ENCODE data around the gene E2F3. TPM values are rescaled to one million over a fixed set of nuclear protein-coding genes. Genes with fewer than 3 reads are reported as not detected.

The E2F3 gene
- total and polyA plus RNA-seq, 3 experiments from 2014 or later = 13.1 to 32.3 (median 31.5) TPM

GRCh38 chr6:20437639-20438038 is 36.0 kb downstream of the E2F3 start:
- DNase-seq = no peak

DNA sequence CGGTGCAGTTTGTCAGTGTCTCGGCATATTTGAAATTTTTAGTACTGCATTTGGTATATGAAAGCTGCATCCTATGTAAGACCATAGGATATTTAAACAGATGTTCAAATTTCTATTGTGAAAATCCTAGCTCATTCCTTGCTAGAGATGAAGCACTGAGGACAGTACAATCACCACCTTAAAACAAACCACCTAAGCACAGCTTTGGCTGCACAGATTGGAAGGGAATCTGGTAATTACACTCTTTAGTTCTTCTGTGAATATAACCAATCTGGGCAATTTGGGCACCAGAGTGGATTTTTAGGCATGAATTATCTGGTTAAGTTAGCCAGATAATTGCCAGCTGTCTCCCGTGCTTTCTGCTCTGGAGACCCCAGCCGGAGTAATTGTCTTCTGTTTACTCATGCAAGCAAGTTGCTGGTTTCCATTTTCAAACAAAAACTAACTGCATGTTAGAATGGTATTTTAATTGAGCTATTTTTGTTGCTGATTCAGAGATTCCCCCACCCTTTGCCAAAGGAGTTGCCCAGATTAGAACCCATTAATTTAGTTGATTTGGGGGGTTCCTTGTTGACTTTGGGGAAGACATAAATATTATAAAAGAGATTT is 36.9 kb downstream of the E2F3 start:
- Mint-ChIP-seq H3K9me3 (peaks cover 0 to 5% (median 0%) of the 10 kb centered on the region in 5 donors), H3K4me1 (peaks cover 37 to 72% (median 48%) of the 10 kb centered on the region in 3 donors), H3K27ac (no peak overlapping the region), H3K4me3 (no peak overlapping the region), H3K27me3 (no peaks in the 10 kb centered on the region), H3K36me3 (peaks cover 23 to 55% (median 26%) of the 10 kb centered on the region in 3 donors)
- no peaks in the 10 kb centered on the region for H3K9me3 ChIP-seq (ENCODE audit: low read length)
- H3K4me1 ChIP-seq (ENCODE audit: insufficient read depth, low read length) = no peaks in the 10 kb centered on the region
- no peaks in the 10 kb centered on the region for H3K36me3 ChIP-seq (ENCODE audit: insufficient read depth, low read length)
- ChIA-PET CTCF (no interaction called here), POLR2A (no interaction called here)
- H3K27me3 ChIP-seq (ENCODE audit: insufficient read depth, low read length, poor library complexity, severe bottlenecking) = no peaks in the 10 kb centered on the region
- DNase-seq = no peak
- no peak overlapping the region for H3K27ac ChIP-seq (ENCODE audit: low read depth, low read length)
- no peak overlapping the region for H3K4me3 ChIP-seq (ENCODE audit: low read length)

More at GRCh38 chr6:20437639-20438038, 36.0 kb downstream of the E2F3 start:
- Mint-ChIP-seq H3K27me3 (no peaks in the 10 kb centered on the region), H3K27ac (peak overlapping the region in 2 of 8 donors; percentile 65 to 79), H3K36me3 (peaks cover 23 to 58% (median 30%) of the 10 kb centered on the region in 3 donors), H3K4me3 (no peak overlapping the region), H3K4me1 (peaks cover 33 to 73% (median 49%) of the 10 kb centered on the region in 3 donors), H3K9me3 (peaks cover 0 to 5% (median 0%) of the 10 kb centered on the region in 5 donors)
- Histone ChIP-seq H3K27me3 (ENCODE audit: insufficient read depth, low read length, poor library complexity, severe bottlenecking) (no peaks in the 10 kb centered on the region), H3K4me1 (ENCODE audit: insufficient read depth, low read length) (no peaks in the 10 kb centered on the region), H3K27ac (ENCODE audit: low read depth, low read length) (no peak overlapping the region), H3K36me3 (ENCODE audit: insufficient read depth, low read length) (no peaks in the 10 kb centered on the region), H3K4me3 (ENCODE audit: low read length) (no peak overlapping the region), H3K9me3 (ENCODE audit: low read length) (no peaks in the 10 kb centered on the region)
- ChIA-PET CTCF (no interaction called here), POLR2A (no interaction called here)

GRCh38 chr6:20439558-20439957 is 37.9 kb downstream of the E2F3 start:
- H3K36me3 Mint-ChIP-seq = peaks cover 21 to 51% (median 26%) of the 10 kb centered on the region in 3 donors
- no peak overlapping the region for H3K27ac ChIP-seq (ENCODE audit: low read depth, low read length)
- DNase-seq = no peak
- no peaks in the 10 kb centered on the region for H3K4me1 ChIP-seq (ENCODE audit: insufficient read depth, low read length)
- no peaks in the 10 kb centered on the region for H3K27me3 Mint-ChIP-seq
- H3K4me3 ChIP-seq (ENCODE audit: low read length) = no peak overlapping the region
- peaks cover 0 to 5% (median 0%) of the 10 kb centered on the region in 5 donors for H3K9me3 Mint-ChIP-seq
- no peaks in the 10 kb centered on the region for H3K27me3 ChIP-seq (ENCODE audit: insufficient read depth, low read length, poor library complexity, severe bottlenecking)
- no peak overlapping the region for H3K4me3 Mint-ChIP-seq
- CTCF ChIA-PET = no interaction called here
- POLR2A ChIA-PET = no interaction called here
- H3K4me1 Mint-ChIP-seq = peaks cover 34 to 66% (median 56%) of the 10 kb centered on the region in 3 donors
- H3K36me3 ChIP-seq (ENCODE audit: insufficient read depth, low read length) = no peaks in the 10 kb centered on the region
- no peaks in the 10 kb centered on the region for H3K9me3 ChIP-seq (ENCODE audit: low read length)
- H3K27ac Mint-ChIP-seq = peak overlapping the region in 1 of 8 donors; percentile 15

DNA sequence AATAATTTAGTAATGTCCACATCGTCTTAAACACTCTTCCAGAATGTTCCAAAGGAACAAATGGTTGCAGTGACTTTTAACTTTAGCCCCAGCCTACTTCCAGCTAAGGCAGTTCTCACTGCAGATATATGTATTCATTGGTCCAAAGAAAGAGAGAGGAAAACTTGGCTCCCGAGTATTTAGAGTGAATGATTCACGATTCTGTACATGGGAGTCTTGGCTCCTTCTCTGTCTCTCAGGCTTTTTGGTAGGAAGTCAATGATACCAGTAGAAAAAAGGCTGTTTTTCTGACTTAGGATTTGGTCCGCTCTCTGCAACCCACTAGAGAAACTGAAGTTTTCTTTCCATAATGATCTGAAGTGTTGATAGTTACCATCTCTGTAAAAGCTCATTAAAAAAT is 38.6 kb downstream of the E2F3 start:
- no peak overlapping the region for H3K4me3 Mint-ChIP-seq
- Histone ChIP-seq H3K27ac (ENCODE audit: low read depth, low read length) (no peak overlapping the region), H3K4me1 (ENCODE audit: insufficient read depth, low read length) (no peaks in the 10 kb centered on the region), H3K9me3 (ENCODE audit: low read length) (no peaks in the 10 kb centered on the region), H3K4me3 (ENCODE audit: low read length) (no peak overlapping the region), H3K36me3 (ENCODE audit: insufficient read depth, low read length) (no peaks in the 10 kb centered on the region), H3K27me3 (ENCODE audit: insufficient read depth, low read length, poor library complexity, severe bottlenecking) (no peaks in the 10 kb centered on the region)
- H3K27me3 Mint-ChIP-seq = no peaks in the 10 kb centered on the region
- CTCF ChIA-PET = interaction anchor here (0.7 kb wide), 1 partner anchor 126 kb away, joined by 3 read pairs; no protein-coding TSS in a partner anchor
- no peak for DNase-seq
- H3K9me3 Mint-ChIP-seq = peaks cover 0 to 5% (median 0%) of the 10 kb centered on the region in 5 donors
- POLR2A ChIA-PET = no interaction called here
- H3K4me1 Mint-ChIP-seq = peaks cover 37 to 64% (median 61%) of the 10 kb centered on the region in 3 donors
- peak overlapping the region in 1 of 8 donors; percentile 79 for H3K27ac Mint-ChIP-seq
- peaks cover 22 to 52% (median 23%) of the 10 kb centered on the region in 3 donors for H3K36me3 Mint-ChIP-seq

- Mint-ChIP-seq H3K4me1 (peaks cover 36 to 72% (median 64%) of the 10 kb centered on the region in 3 donors), H3K27me3 (no peaks in the 10 kb centered on the region), H3K36me3 (peaks cover 20 to 56% (median 22%) of the 10 kb centered on the region in 3 donors), H3K27ac (peak overlapping the region in 1 of 8 donors; percentile 68), H3K4me3 (no peak overlapping the region), H3K9me3 (peaks cover 0 to 5% (median 0%) of the 10 kb centered on the region in 5 donors)
- CTCF ChIA-PET = no interaction called here
- no peaks in the 10 kb centered on the region for H3K9me3 ChIP-seq (ENCODE audit: low read length)
- H3K27ac ChIP-seq (ENCODE audit: low read depth, low read length) = no peak overlapping the region
- POLR2A ChIA-PET = no interaction called here
- H3K4me3 ChIP-seq (ENCODE audit: low read length) = no peak overlapping the region
- H3K4me1 ChIP-seq (ENCODE audit: insufficient read depth, low read length) = no peaks in the 10 kb centered on the region
- no peaks in the 10 kb centered on the region for H3K36me3 ChIP-seq (ENCODE audit: insufficient read depth, low read length)
- H3K27me3 ChIP-seq (ENCODE audit: insufficient read depth, low read length, poor library complexity, severe bottlenecking) = no peaks in the 10 kb centered on the region
- DNase-seq = no peak
These were observed 39.6 kb downstream of the E2F3 start for GRCh38 chr6:20441236-20441635.

GRCh38 chr6:20441921-20442320 is 40.2 kb downstream of the E2F3 start:
- H3K4me1 Mint-ChIP-seq = peaks cover 33 to 70% (median 63%) of the 10 kb centered on the region in 3 donors
- CTCF ChIA-PET = no interaction called here
- H3K36me3 Mint-ChIP-seq = peaks cover 17 to 53% (median 19%) of the 10 kb centered on the region in 3 donors

DNA sequence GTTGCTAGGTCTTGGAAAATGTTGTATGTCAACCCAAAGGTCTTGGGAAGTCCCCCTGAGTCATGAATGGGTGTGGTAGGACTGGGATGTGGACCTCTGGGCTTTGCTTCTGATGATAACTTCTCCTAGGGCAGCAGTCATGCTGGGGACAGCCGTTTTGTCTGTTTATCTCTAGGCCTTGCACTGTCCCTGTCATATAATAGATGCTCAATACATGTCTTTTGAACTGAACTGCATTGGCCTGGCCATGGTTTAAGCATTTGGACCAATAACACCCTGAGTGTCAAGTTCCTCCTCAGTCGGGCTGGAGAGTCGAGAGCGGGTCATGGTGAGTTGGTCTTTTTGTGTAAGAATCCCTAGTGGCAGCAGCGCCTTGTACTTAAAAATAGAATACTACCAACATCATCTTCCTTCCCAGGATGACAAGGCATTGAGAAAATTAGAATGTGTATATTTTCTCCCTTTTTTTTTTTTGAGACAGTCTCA is 43.1 kb downstream of the E2F3 start:
- Mint-ChIP-seq H3K36me3 (peaks cover 9 to 43% (median 17%) of the 10 kb centered on the region in 3 donors), H3K4me1 (peaks cover 48 to 79% (median 77%) of the 10 kb centered on the region in 3 donors), H3K9me3 (peaks cover 0 to 2% (median 0%) of the 10 kb centered on the region in 5 donors), H3K27me3 (no peaks in the 10 kb centered on the region), H3K27ac (peak overlapping the region in 4 of 8 donors; percentile 4 to 76 (median 44)), H3K4me3 (no peak overlapping the region)
- ChIA-PET POLR2A (no interaction called here), CTCF (interaction anchor here (1.0 kb wide), 1 partner anchor 40 kb away, joined by 3 read pairs; no protein-coding TSS in a partner anchor)
- Histone ChIP-seq H3K36me3 (ENCODE audit: insufficient read depth, low read length) (no peaks in the 10 kb centered on the region), H3K27me3 (ENCODE audit: insufficient read depth, low read length, poor library complexity, severe bottlenecking) (no peaks in the 10 kb centered on the region), H3K27ac (ENCODE audit: low read depth, low read length) (no peak overlapping the region), H3K9me3 (ENCODE audit: low read length) (no peaks in the 10 kb centered on the region), H3K4me3 (ENCODE audit: low read length) (no peak overlapping the region), H3K4me1 (ENCODE audit: insufficient read depth, low read length) (peaks cover 8% of the 10 kb centered on the region)
- DNase-seq = no peak

More at GRCh38 chr6:20441921-20442320, 40.2 kb downstream of the E2F3 start:
- H3K27me3 Mint-ChIP-seq = no peaks in the 10 kb centered on the region
- DNase-seq = no peak
- POLR2A ChIA-PET = no interaction called here
- H3K27ac ChIP-seq (ENCODE audit: low read depth, low read length) = no peak overlapping the region
- no peaks in the 10 kb centered on the region for H3K27me3 ChIP-seq (ENCODE audit: insufficient read depth, low read length, poor library complexity, severe bottlenecking)
- no peaks in the 10 kb centered on the region for H3K36me3 ChIP-seq (ENCODE audit: insufficient read depth, low read length)
- peaks cover 0 to 5% (median 0%) of the 10 kb centered on the region in 5 donors for H3K9me3 Mint-ChIP-seq
- H3K27ac Mint-ChIP-seq = peak overlapping the region in 2 of 8 donors; percentile 51 to 65
- H3K4me3 ChIP-seq (ENCODE audit: low read length) = no peak overlapping the region
- H3K4me3 Mint-ChIP-seq = no peak overlapping the region
- no peaks in the 10 kb centered on the region for H3K9me3 ChIP-seq (ENCODE audit: low read length)
- no peaks in the 10 kb centered on the region for H3K4me1 ChIP-seq (ENCODE audit: insufficient read depth, low read length)

DNA sequence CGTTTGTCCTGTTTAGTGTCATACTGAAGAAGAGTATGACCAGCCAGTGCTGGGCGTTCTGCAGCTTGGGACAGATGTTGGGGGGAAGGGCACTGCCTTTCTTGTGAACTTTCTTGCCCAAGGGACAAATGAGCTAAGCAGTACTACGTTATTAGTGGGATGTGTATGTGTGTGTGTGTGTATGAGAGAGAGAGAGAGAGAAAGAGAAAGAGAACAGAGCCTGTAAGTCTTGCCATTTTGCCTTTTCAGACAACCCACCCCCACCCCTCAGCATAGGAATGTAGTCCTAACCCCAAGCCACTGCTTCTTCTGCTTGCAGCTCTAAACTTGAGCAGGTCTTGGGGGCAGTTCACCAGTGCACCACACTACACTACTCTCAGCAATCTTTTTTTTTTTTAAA is 45.5 kb downstream of the E2F3 start:
- DNase-seq = no peak
- no peaks in the 10 kb centered on the region for H3K27me3 Mint-ChIP-seq
- H3K9me3 ChIP-seq (ENCODE audit: low read length) = no peaks in the 10 kb centered on the region
- peaks cover 0 to 25% (median 8%) of the 10 kb centered on the region in 3 donors for H3K36me3 Mint-ChIP-seq
- H3K27ac ChIP-seq (ENCODE audit: low read depth, low read length) = no peak overlapping the region
- peak overlapping the region in 5 of 8 donors; percentile 4 to 80 (median 21) for H3K27ac Mint-ChIP-seq
- no peak overlapping the region for H3K4me3 ChIP-seq (ENCODE audit: low read length)
- no peaks in the 10 kb centered on the region for H3K36me3 ChIP-seq (ENCODE audit: insufficient read depth, low read length)
- ChIA-PET POLR2A (no interaction called here), CTCF (no interaction called here)
- no peaks in the 10 kb centered on the region for H3K27me3 ChIP-seq (ENCODE audit: insufficient read depth, low read length, poor library complexity, severe bottlenecking)
- H3K9me3 Mint-ChIP-seq = no peaks in the 10 kb centered on the region
- H3K4me1 ChIP-seq (ENCODE audit: insufficient read depth, low read length) = peaks cover 8% of the 10 kb centered on the region
- peak overlapping the region in 1 of 7 donors; percentile 56 for H3K4me3 Mint-ChIP-seq
- peaks cover 62 to 88% (median 82%) of the 10 kb centered on the region in 3 donors for H3K4me1 Mint-ChIP-seq
